ENCODE data around the gene SNTB2. TPM values are rescaled to one million over a fixed set of nuclear protein-coding genes. Genes with fewer than 3 reads are reported as not detected.
"Not testable (repeated sequence)": the region's sequence is repeated elsewhere in the genome, so short reads cannot be mapped to it uniquely, and the experiment has no call there.

The SNTB2 gene
- polyA plus RNA-seq (2013, experiment 1 of 2; ENCODE audit: insufficient read length) = 34.8 TPM
- 38.8 TPM for polyA plus RNA-seq (2013, experiment 2 of 2; ENCODE audit: insufficient read length)

GRCh38 chr16:69186642-69187445, at the start of gene SNTB2:
SNTB2 (plus strand) TSS chr16:69187164; CDS start chr16:69187167, 3 bp downstream.
- peak; percentile 91 for DNase-seq

DNA sequence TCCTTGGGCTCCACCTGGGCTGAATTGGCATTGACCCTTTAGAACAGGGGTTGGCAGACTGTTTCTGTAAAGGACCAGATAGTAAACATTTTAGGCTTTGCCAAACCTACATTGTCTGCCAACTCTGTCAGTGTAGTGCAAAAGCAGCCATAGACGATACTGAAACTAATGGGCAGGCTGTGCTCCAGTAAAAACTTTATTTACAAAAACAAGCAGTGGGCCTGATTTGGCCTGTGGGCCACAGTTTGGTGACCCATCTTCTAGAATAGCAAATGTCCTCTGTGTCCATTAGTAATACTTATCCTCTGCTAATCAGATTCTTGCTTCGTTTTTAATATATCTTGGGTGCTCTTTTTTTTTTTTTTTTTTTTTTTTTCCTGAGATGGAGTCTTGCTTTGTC, 48.4 kb upstream of the SNTB2 start:
- no peak for DNase-seq

DNA sequence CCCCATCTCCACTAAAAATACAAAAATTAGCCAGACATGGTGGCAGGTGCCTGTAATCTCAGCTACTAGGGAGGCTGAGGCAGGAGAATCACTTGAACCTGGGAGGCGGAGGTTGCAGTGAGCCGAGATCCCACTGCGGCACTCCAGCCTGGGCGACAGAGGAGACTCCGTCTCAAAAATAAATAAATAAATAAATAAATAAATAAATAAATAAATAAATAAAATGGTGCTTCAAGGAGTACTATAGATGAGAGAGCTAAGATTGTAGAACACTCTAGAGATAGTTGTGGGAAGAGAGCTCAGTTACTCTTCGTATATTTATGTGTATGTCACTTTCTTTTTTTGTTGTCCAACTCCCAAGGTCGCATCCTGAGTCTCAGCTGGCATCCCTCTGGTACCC, 47.5 kb upstream of the SNTB2 start:
- not testable (repeated sequence) for DNase-seq

DNA sequence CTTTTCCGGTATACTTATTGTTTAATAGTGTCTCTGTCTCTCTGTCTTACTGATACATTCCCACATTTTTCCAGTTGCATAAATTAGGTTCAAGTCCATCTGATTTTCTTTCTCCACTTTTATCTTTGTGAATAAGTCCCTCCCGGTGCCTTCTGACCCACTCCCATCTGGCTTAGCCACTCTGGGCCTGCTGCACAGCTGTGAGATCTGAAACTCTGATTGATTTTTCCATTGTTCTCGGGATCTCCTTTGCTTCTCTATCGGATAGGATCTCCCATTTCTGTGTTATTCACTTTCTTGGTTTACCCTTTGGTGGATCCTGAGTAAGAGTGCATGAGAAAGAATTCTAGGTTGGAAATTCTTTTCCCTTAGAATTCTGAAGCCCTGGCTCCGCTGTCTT, 46.0 kb upstream of the SNTB2 start:
- no peak for DNase-seq

DNA sequence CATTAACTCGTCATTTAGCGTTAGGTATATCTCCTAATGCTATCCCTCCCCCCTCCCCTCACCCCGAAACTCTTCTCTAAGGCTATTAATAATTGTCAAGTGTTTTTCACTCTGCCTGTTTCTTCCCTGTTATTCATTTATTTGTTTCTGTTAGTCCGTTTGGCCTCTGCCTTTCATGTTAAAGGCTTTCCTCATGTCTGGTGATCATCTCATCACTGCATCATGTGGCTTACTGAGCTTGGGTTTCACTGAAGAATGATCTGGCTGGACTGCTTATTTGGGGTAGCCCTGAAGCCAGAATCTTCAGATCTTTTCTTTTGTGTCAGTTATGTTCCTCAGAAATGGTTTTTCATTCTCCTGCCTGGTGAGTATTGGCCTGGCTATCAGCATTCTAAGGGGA, 45.0 kb upstream of the SNTB2 start:
- DNase-seq = no peak

- no peak for DNase-seq
Observed at GRCh38 chr16:69143116-69143515, 43.8 kb upstream of the SNTB2 start.

- DNase-seq = no peak
Observed at GRCh38 chr16:69145658-69146057, 41.3 kb upstream of the SNTB2 start.

GRCh38 chr16:69149621-69150020, 37.3 kb upstream of the SNTB2 start:
- DNase-seq = not testable (repeated sequence)

DNA sequence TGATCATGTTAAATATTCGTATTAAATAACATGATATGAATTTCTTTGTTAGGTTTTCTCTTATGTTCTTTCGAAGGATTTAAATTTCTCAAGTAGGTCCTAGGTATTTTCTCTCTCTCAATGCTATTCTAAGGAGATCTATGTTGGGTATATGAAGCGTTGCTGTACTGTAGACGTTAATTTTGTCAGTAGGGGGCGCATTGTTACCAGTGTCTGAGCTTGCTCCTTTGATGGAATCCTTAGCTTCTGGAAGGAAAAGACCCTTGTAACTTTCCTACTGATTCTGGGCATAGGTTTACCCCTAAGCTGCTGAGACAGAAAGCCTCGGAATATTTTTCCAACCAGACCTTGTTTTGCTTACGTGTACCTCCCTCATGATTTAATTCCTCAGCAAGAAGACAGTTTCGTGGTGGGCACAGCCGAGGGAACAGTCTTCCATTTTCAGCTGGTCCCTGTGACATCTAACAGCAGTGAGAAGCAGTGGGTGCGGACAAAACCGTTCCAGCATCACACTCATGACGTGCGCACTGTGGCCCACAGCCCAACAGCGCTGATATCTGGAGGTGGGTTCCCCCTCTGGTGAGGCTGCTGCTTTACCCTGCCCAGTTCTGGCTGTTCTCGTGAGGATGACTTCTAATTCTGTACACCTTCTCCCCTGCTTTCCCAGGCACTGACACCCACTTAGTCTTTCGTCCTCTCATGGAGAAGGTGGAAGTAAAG, 36.7 kb upstream of the SNTB2 start:
- peak; percentile 78 for DNase-seq

DNA sequence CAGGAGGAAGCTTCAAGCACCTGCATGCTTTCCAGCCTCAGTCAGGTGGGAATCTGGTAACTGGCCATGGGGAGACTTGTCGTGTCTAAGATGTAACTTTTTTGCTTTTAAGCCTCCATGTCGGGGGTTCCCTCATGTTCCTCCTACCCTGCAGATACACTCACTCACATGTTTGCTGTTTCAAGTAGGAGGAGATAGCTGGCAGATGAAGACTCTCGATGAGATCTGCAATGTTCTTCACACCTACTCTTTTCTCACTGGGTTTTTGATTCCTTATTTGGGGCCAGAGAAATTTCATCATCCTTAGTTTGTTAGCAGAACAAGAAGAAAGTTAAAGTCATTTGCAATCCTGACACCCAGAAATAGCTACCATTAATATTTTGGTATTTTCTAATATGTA, 29.8 kb upstream of the SNTB2 start:
- DNase-seq = no peak

GRCh38 chr16:69160192-69160591, 26.8 kb upstream of the SNTB2 start:
- DNase-seq = no peak

DNA sequence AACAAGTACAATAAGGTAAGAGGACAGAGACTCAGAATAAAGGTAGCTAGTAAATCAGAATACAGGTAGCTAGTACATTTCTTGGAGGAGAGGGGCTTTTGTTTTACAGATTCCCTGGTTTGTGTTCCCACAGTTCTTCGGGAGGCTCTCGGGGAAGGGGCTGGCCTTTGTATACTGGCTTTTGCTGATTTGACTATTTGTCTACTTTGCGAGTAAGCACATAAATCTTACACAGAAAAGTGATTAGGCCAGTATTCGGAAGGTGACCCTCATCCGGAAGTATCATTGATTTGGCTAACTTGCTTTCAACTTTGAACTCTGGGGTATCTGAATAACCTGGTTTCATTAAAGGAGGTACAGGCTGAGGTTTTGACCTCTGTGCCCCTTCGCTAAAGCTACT, 21.4 kb upstream of the SNTB2 start:
- DNase-seq = no peak

DNA sequence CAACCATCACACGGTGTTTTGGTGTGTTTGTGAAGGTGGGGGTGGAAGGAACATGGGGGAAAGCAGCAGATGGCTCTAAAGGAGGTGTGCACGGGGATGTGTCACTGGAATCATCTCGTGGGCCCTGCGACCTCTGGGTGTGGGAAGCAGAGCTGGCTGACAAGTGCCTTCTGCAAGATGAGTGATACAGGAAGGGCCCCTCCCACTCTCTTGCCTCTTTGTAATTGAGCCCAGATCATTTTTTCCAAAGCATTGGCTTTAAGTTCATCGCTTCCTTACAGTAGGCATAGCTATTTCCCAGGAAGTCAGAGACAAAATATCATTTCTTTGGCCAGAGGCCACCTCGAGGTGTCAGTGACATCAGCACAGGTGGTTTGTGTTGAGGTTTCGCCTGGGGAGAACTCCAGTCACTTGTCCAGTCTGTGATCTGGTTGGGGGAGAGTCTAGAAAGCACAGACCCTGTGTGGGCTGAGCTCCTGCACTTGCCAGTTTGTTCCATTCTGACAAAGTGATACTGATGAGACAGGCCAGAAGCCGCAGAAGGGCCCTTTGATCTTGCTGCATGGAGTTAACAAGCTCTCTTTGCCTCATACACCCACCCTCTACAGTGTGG, 20.6 kb upstream of the SNTB2 start:
- DNase-seq = peak; percentile 22

GRCh38 chr16:69166946-69167930, 19.7 kb upstream of the SNTB2 start:
- DNase-seq = no peak

DNA sequence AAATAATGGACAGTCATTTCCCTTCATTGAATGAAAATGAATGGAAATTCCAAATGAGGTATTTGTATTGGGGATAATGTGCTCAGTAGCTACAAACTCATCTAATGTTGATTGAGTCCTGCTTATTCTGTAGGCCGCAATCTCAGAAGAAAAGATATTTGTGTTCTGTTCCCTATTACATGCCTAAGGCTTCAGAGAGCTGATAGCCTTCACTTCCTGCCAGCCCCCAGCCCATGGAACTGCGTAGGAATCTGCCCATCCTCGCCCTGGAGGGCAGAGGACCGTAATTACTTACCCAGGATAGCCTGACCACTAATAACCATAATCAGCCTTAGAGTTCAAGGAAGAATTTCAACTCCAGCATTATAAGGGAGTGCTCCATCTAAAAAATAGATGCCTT, 17.9 kb upstream of the SNTB2 start:
- no peak for DNase-seq

DNA sequence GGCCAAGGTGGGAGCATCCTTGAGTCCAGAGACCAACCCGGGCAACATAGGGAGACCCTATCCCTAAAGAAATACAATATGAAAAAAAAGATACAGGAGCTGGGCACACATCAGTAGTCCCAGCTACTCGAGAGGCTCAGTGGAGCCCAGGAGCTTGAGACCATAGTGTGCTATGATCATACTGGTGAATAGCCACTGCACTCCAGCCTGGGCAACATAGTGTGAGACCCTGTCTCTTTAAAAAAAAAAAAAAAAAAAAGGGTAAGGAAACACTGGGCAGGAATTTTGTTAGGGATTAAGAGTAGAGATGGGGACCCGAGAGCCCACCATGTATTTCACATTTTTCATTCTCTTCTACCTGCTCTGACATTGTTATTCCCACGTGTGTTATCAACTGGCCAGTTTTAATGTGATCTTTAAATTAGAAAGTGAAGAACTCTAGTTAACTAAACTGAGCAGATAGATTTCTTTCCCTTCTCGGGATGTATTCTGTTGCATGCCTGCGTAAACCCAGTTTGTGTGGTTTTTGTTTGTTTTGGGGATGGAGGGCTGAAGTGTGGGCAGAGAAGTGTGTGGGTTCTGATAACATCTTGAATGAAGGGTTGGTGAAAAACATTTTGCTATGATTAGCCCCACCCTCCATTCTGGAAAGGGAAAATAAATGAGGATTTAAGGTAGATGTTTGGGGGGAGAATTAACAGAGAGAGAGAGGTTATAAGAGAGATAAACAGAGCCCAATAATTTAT, 17.2 kb upstream of the SNTB2 start:
- no peak for DNase-seq

GRCh38 chr16:69171325-69172084, 15.5 kb upstream of the SNTB2 start:
- DNase-seq = peak; percentile 85

DNA sequence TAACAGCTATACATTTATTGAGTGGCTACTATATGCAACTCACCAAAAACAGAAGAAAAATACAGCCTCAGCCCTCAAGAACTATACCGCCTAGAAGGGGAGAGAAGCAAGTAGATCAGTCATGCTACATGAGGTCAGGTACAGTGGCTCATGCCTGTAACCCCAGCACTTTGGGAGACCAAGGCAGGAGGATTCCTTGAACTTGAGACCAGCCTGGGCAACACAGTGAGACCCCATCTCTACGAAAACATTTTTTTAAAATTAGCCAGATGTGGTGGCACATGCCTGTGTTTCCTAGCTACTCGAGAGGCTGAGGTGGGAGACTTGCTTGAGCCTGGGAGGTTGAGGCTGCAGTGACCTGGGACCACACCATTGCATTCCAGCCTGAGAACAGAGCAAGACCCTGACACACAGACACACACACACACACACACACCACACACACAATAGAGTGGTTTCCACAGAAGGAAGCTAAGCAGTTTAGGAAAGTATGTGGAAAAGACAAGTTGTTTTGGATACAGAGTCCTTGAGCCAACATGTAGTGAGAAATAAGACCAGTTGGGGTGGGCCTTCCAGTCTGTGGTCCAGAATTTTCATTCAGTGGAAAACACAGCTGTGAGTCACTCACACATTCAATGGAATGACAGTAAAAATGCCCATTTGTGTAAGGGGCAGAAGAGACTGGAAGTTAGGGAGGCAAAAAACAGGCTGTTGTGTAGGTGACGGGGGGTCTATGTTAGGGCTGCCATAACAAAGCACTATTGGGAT, 10.7 kb upstream of the SNTB2 start:
- DNase-seq = peak; percentile 81

DNA sequence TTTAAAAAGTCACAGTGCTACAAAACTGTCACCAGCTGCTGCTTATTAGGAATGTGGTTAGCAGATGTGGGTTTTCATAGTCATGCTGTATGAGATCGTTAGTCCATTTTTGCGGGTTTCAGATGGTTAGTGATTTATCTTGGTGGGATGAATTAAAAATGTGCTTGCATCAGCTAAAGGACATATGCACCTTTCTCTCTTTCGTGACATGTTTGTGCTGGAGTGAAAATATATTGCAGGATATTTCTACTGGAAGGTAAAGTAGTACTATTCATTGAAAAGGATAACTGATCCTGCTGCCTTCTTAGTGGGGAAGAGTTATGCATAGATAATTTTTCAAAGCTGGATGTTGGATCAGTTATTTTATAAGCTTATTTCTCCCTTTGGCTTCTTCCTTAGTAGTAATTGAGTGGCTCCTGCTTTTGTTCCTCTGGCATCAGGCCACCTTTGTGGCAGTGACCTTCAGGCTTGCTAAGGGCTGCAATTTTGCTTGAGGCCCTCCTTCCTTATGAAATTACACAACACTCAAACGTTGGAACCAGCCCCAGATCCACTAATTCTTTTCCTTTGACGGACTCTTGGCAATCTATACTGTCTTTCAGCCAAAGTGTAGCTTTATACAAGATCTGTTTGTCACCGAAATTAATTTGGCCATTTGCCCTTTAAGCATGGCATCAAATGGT, 7.5 kb upstream of the SNTB2 start:
- peak; percentile 88 for DNase-seq

Data from fibroblast of skin of scalp (primary cell).